Activated CD4-positive, alpha-beta T cell treated with anti-CD3 and anti-CD28 coated beads for 36 hours (primary cell): ENCODE results near the gene RARRES2. TPM values are rescaled to one million over a fixed set of nuclear protein-coding genes. Genes with fewer than 3 reads are reported as not detected.
"Not testable (repeated sequence)": the region's sequence is repeated elsewhere in the genome, so short reads cannot be mapped to it uniquely, and the experiment has no call there.

Source experiments
- ATAC-seq: fragments of 200-7000 bp; cut with Tn5 transposase; one replicate; pipeline ENCODE4 v1.10.0; 2021; ENCODE audit warnings: mild to moderate bottlenecking, moderate library complexity
- CTCF ChIA-PET: fragments of 350-600 bp; sonication (Branson Sonifier 250); formaldehyde crosslinking; loops from one replicate; lab custom pipeline; 2021; ENCODE audit warnings: antibody characterized with exemption; lab: Charles Lee
- POLR2A ChIA-PET: fragments of 350-600 bp; sonication (Branson Sonifier 250); formaldehyde crosslinking; loops from one replicate; lab custom pipeline; 2021; ENCODE audit warnings: antibody characterized with exemption, inconsistent platforms; lab: Charles Lee
- DNase-seq: peaks from one replicate; pipeline ENCODE4 v3.0.0-alpha.2; 2020
- H3K27ac Mint-ChIP-seq: one replicate; pipeline ENCODE4 v1.8.0; 2021; ENCODE audit warnings: mixed read lengths
- H3K27me3 Mint-ChIP-seq: one replicate; pipeline ENCODE4 v1.8.0; 2021; ENCODE audit warnings: mixed read lengths
- H3K36me3 Mint-ChIP-seq: one replicate; pipeline ENCODE4 v1.8.0; 2021; ENCODE audit warnings: low read depth, mixed read lengths
- H3K4me1 Mint-ChIP-seq: one replicate; pipeline ENCODE4 v1.8.0; 2021; ENCODE audit warnings: mixed read lengths
- H3K4me3 Mint-ChIP-seq: one replicate; pipeline ENCODE4 v1.8.0; 2021; ENCODE audit warnings: mild to moderate bottlenecking, moderate library complexity, mixed read lengths
- H3K9me3 Mint-ChIP-seq: one replicate; pipeline ENCODE4 v1.8.0; 2021; ENCODE audit warnings: low read depth, mixed read lengths
- intact Hi-C, 2 experiments: fragments of 100-400 bp; cut with DNase I in 1 of 2; cut with micrococcal nuclease in 1 of 2; formaldehyde crosslinking; loops; one replicate each; pipeline versions ENCODE4 v1.14.2 to v1.15.1; 2022 to 2024; cut with DNase I, micrococcal nuclease
- total RNA-seq, 2 experiments: library from RNA; stranded (reverse); gene quantifications; one replicate each; pipeline ENCODE4 v1.2.3, GENCODE V29; 2021

RARRES2 gene
- not detected for total RNA-seq

GRCh38 chr7:150341263-150342120, at the start of gene RARRES2:
TSS of gene RARRES2 (minus strand) at chr7:150341629. CDS start at chr7:150340609, 1,020 bp downstream.
- CTCF ChIA-PET, result no interaction called here
- no peak within 1 kb of the TSS for H3K27ac Mint-ChIP-seq
- peaks cover 4% of the 10 kb centered on the region for H3K9me3 Mint-ChIP-seq
- POLR2A ChIA-PET, result no interaction called here
- no peak within 1 kb of the TSS for H3K4me3 Mint-ChIP-seq
- H3K36me3 Mint-ChIP-seq, result peaks cover 7% of the 10 kb centered on the region
- intact Hi-C loops, result no loop called here
- H3K27me3 Mint-ChIP-seq, result peaks cover 22% of the 10 kb centered on the region
- DNase-seq (no peak), ATAC-seq (no peak)
- peaks cover 2% of the 10 kb centered on the region for H3K4me1 Mint-ChIP-seq

- Mint-ChIP-seq H3K9me3 (no peaks in the 10 kb centered on the region), H3K27ac (no peak overlapping the region), H3K27me3 (no peaks in the 10 kb centered on the region), H3K36me3 (peaks cover 2% of the 10 kb centered on the region), H3K4me3 (no peak overlapping the region), H3K4me1 (peaks cover 3% of the 10 kb centered on the region)
- intact Hi-C loops, result no loop called here
- ChIA-PET POLR2A (no interaction called here), CTCF (no interaction called here)
- no peak for ATAC-seq
- no peak for DNase-seq
These were observed 48.8 kb upstream of the RARRES2 start for GRCh38 chr7:150390205-150390604.

GRCh38 chr7:150389532-150389816, 48.0 kb upstream of the RARRES2 start:
- CTCF ChIA-PET, result no interaction called here
- DNase-seq, result no peak
- H3K27me3 Mint-ChIP-seq, result no peaks in the 10 kb centered on the region
- POLR2A ChIA-PET, result no interaction called here
- ATAC-seq, result peak; percentile 73
- intact Hi-C loops, result no loop called here
- peaks cover 2% of the 10 kb centered on the region for H3K36me3 Mint-ChIP-seq
- no peak overlapping the region for H3K4me3 Mint-ChIP-seq
- no peak overlapping the region for H3K27ac Mint-ChIP-seq
- no peaks in the 10 kb centered on the region for H3K9me3 Mint-ChIP-seq
- H3K4me1 Mint-ChIP-seq, result peaks cover 3% of the 10 kb centered on the region

- POLR2A ChIA-PET, result no interaction called here
- no peak overlapping the region for H3K27ac Mint-ChIP-seq
- ATAC-seq, result no peak
These were observed 47.5 kb upstream of the RARRES2 start for GRCh38 chr7:150388709-150389531.

GRCh38 chr7:150388306-150388705, 46.9 kb upstream of the RARRES2 start:
- CTCF ChIA-PET, result no interaction called here
- no peaks in the 10 kb centered on the region for H3K9me3 Mint-ChIP-seq

More at GRCh38 chr7:150388709-150389531, 47.5 kb upstream of the RARRES2 start:
- CTCF ChIA-PET, result no interaction called here
- Mint-ChIP-seq H3K27me3 (no peaks in the 10 kb centered on the region), H3K4me3 (no peak overlapping the region), H3K9me3 (no peaks in the 10 kb centered on the region), H3K36me3 (peaks cover 2% of the 10 kb centered on the region), H3K4me1 (no peaks in the 10 kb centered on the region)
- DNase-seq, result no peak
- intact Hi-C loops, result no loop called here

GRCh38 chr7:150385884-150386283, 44.5 kb upstream of the RARRES2 start:
- DNase-seq, H3K4me3 Mint-ChIP-seq, H3K27me3 Mint-ChIP-seq, H3K36me3 Mint-ChIP-seq, ATAC-seq, H3K9me3 Mint-ChIP-seq, intact Hi-C loops, H3K27ac Mint-ChIP-seq, H3K4me1 Mint-ChIP-seq, POLR2A ChIA-PET: not testable (repeated sequence)
- CTCF ChIA-PET, result interaction anchor here (0.7 to 1.2 kb wide), 2 partner anchors 31 to 34 kb away, joined by 3 to 4 read pairs; no protein-coding TSS in a partner anchor

More at GRCh38 chr7:150388306-150388705, 46.9 kb upstream of the RARRES2 start:
- POLR2A ChIA-PET, result no interaction called here
- no peak overlapping the region for H3K4me3 Mint-ChIP-seq
- ATAC-seq (no peak), DNase-seq (no peak)
- H3K36me3 Mint-ChIP-seq, result peaks cover 2% of the 10 kb centered on the region
- no peak overlapping the region for H3K27ac Mint-ChIP-seq
- H3K4me1 Mint-ChIP-seq, result no peaks in the 10 kb centered on the region
- H3K27me3 Mint-ChIP-seq, result no peaks in the 10 kb centered on the region
- intact Hi-C loops, result no loop called here

GRCh38 chr7:150385302-150385723, 43.9 kb upstream of the RARRES2 start:
- Mint-ChIP-seq H3K36me3 (peaks cover 2% of the 10 kb centered on the region), H3K9me3 (no peaks in the 10 kb centered on the region), H3K27ac (no peak overlapping the region), H3K27me3 (no peaks in the 10 kb centered on the region), H3K4me3 (no peak overlapping the region), H3K4me1 (peaks cover 11% of the 10 kb centered on the region)
- no peak for ATAC-seq
- no peak for DNase-seq
- intact Hi-C loops, result no loop called here
- CTCF ChIA-PET, result interaction anchor here (0.7 kb wide), 1 partner anchor 34 kb away, joined by 4 read pairs; no protein-coding TSS in a partner anchor
- POLR2A ChIA-PET, result no interaction called here

- ChIA-PET POLR2A (no interaction called here), CTCF (interaction anchor here (0.7 kb wide), 1 partner anchor 35 kb away, joined by 4 read pairs; no protein-coding TSS in a partner anchor)
- DNase-seq (no peak), ATAC-seq (no peak)
- intact Hi-C loops, result no loop called here
- Mint-ChIP-seq H3K4me1 (peaks cover 17% of the 10 kb centered on the region), H3K36me3 (peaks cover 2% of the 10 kb centered on the region), H3K4me3 (no peak overlapping the region), H3K27ac (no peak overlapping the region), H3K9me3 (no peaks in the 10 kb centered on the region), H3K27me3 (no peaks in the 10 kb centered on the region)
These were observed 43.2 kb upstream of the RARRES2 start for GRCh38 chr7:150384406-150385301.

GRCh38 chr7:150383710-150384397, 42.4 kb upstream of the RARRES2 start:
- H3K27ac Mint-ChIP-seq, result no peak overlapping the region
- no peak for DNase-seq
- ChIA-PET CTCF (no interaction called here), POLR2A (no interaction called here)
- peaks cover 18% of the 10 kb centered on the region for H3K4me1 Mint-ChIP-seq
- no peak overlapping the region for H3K4me3 Mint-ChIP-seq
- no peaks in the 10 kb centered on the region for H3K27me3 Mint-ChIP-seq
- intact Hi-C loops, result no loop called here
- H3K9me3 Mint-ChIP-seq, result no peaks in the 10 kb centered on the region
- no peak for ATAC-seq
- peaks cover 2% of the 10 kb centered on the region for H3K36me3 Mint-ChIP-seq

- Mint-ChIP-seq H3K9me3 (no peaks in the 10 kb centered on the region), H3K36me3 (peaks cover 2% of the 10 kb centered on the region), H3K27me3 (no peaks in the 10 kb centered on the region), H3K4me3 (no peak overlapping the region), H3K4me1 (peaks cover 23% of the 10 kb centered on the region), H3K27ac (no peak overlapping the region)
- intact Hi-C loops, result no loop called here
- ATAC-seq (no peak), DNase-seq (no peak)
- POLR2A ChIA-PET, result no interaction called here
- CTCF ChIA-PET, result no interaction called here
These were observed 41.4 kb upstream of the RARRES2 start for GRCh38 chr7:150382844-150383225.
